ENCODE results near the gene NR0B2.

DNA sequence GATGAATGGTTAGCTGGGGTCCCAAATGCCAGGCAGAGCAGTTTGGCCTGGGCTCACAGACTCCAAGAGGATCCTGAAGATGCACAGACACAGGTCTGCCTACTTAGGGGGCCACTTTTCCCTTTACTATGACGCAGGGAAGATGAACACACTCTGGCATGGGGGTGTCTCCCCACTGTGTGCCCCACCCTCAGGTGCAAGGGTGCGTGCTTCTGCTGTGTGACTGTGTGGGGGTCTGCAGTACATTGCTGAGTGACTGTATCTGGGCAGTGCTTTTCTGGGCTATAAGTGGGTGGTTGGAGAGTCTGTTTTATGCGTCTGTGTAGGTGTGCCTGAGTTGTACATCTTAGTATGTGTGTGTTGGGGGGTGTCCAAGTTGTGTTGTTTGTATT lies 3.8 kb downstream of the NR0B2 start:
- no peak for TF ChIP-seq CTCF (IDR thresholded peaks at IDR 0.05)
- TF ChIP-seq POLR2A (IDR thresholded peaks at IDR 0.05), result no peak
- no peak for TF ChIP-seq POLR2AphosphoS5 (IDR thresholded peaks at IDR 0.05)
